NOMO-1 treated with dmso at 0.1 percent for 144 hours (cell line): ENCODE data around the gene RCBTB1.
"Not testable (repeated sequence)": the region's sequence is repeated elsewhere in the genome, so short reads cannot be mapped to it uniquely, and the experiment has no call there.

Source experiments
- DNase-seq: peaks from one replicate; lab custom pipeline; 2025; ENCODE audit not compliant: unreplicated experiment; lab: John Stamatoyannopoulos, UW

RCBTB1 gene

GRCh38 chr13:49524740-49525501 lies 60.4 kb downstream of the RCBTB1 start:
- DNase-seq, result no peak

- DNase-seq, result no peak
Measured at GRCh38 chr13:49521224-49521623, 64.1 kb downstream of the RCBTB1 start.

DNA sequence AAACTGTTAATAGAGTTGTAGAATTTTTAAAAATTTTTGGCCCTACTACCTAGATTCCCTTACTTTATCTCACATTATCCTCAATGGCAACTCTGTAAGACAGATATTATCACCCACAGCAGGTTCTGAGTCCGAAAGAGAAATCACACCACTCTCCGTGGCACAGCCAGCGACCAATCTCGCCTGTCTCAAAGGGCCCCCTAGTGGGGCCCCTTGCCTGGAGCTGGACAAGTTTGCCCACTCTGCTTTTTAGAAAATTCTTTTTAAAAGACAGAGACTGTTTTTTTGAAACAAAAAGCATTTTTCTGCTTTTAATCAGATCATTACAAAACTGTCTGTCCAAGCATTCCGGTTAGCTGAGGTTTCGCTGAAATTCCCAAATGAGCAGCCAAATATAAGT lies 67.9 kb downstream of the RCBTB1 start:
- DNase-seq, result no peak

- no peak for DNase-seq
Measured at GRCh38 chr13:49516467-49516866, 68.9 kb downstream of the RCBTB1 start.

DNA sequence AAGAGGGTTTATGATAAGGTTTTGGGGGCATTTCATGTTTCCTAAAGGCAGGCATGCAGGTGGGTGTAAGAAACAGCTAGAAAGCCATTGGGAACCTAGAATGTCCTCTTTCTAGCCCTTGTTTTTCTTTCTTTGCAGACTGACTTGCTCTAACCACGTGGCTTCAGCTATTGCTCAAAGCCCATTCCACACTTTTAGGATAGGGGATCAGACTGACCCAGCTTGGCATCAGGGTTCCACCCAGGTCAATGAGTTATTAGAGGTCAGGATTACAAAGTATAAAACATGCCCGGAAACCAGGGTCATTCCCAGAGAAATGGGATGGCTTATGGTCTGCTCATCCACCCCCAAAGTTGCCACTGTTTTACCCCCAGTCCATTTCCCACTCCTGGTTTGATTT lies 72.8 kb downstream of the RCBTB1 start:
- no peak for DNase-seq

DNA sequence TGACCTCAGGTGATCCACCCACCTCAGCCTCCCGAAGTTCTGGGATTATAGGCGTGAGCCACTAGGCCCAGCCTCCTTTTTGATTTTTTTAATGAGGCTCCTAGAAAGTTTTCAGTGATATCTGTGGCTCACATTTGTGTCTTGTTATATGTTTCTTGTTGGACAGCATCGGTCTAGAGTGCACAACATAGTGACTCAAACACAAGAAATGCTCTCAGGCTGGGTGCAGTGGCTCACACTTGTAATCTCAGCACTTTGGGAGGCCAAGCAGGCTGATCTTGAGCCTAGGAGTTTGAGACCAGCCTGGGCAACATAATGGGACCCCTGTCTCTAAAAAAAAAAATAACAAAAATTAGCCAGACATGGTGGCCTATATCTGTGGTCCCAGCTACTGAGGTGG lies 81.4 kb downstream of the RCBTB1 start:
- DNase-seq, result no peak

GRCh38 chr13:49502954-49503353 lies 82.4 kb downstream of the RCBTB1 start:
- DNase-seq, result no peak

- DNase-seq, result no peak
Measured at GRCh38 chr13:49499889-49500660, 85.3 kb downstream of the RCBTB1 start.

- no peak for DNase-seq
Measured at GRCh38 chr13:49498206-49498605, 87.2 kb downstream of the RCBTB1 start.

DNA sequence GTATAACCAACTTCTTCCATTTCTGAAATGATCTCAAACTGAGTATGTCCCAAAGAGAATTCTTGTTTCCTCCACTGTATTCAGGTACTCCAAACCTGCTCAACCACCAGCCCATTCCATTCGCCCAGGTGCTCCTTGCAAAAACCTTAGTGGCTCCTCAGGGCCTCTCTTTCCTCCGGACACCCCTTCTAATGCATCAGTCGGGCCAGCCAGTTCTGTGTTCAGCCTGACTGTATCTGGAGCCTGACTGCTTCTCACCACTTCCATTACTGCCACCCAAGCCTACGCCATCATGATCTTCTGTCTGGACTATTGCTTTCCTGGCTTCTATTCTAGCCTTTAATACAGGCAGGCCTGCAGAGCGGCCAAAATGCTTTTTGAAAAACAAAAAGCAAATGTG lies 88.1 kb downstream of the RCBTB1 start:
- no peak for DNase-seq

DNA sequence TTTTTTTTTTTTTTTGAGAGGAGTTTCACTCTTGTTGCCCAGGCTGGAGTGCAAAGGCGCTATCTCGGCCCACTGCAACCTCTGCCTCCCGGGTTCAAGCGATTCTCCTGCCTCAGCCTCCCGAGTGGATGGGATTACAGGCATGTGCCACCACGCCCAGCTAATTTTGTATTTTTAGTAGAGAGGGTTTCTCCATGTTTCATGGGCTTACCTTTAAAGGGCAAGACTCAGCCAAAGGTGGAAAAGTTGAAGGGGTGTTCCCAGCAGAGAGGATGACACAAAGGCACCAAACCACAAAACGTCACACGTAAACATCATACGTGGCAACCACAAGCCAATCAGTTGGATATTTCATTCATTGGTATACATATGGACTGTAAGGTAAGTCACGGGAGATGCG lies 88.5 kb downstream of the RCBTB1 start:
- DNase-seq, result not testable (repeated sequence)

DNA sequence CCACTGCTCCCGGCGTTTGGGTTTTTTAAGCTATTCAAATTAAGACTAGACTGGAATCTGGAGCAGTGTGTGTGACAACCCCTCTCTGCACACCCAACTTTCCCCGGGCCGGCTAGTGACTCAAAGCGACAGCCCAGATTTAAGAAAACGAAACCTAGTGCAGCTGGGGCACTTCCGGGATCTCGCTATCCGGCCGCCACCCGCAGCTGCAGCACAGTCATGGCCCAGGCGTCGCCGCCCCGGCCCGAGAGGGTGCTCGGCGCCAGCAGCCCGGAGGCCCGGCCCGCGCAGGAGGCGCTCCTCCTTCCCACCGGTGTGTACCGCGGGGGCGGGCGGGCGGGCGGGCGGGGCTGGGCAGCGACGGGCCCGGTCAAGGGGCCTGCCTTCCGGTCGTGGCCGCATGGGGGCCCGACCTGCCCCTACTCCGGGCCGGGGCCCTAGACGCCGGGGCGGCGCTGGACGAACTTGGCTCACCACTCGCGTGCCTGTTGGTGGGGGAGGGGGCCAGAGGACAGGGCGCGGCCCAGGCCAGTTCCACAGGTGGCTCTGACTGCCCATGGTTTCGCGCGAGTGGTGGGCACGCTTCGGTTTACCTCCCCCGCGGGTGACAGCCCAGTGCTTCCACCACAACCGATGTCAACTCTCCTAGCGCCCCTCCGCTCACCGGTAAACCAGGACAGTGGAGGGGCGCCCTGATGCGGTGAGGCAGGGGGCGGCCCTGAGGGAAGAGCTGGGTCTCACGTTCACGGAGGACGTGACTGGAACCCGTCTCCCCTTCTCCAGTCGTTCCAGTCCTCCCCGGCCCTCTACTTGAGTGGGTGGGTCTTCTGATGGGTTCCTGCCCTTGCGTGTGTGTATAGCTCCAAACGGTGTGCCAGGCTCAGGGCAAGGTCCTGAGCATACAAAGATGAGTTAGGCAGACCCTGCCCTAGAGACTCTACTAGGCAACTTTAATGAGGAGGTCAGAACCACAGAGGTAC lies 89.3 kb downstream of the RCBTB1 start, which contains the start of gene PHF11:
Gene PHF11 (plus strand): TSS at position 171 of the 980 bp plus-strand sequence. CDS start 49 bp downstream, at position 220.
- peak; percentile 52 for DNase-seq

DNA sequence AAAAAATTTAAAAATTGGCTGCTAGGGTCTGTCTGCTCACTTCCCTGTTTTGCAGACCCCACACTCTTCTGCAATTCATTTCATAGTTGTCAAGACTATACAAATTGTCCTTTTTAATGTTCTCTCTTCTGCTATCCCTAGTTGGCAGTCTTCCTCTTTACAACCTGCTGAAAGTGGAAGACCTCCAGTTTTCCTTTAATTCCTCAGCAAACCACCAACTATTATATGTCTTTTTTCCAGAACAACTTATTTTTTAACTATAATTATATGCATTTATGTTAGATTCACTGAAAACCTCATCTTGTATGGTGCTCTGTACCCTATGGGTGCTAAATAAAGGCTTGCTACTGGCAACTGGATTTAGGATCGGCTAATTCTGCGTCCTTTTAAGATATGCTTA lies 90.7 kb downstream of the RCBTB1 start:
- DNase-seq, result peak; percentile 11

DNA sequence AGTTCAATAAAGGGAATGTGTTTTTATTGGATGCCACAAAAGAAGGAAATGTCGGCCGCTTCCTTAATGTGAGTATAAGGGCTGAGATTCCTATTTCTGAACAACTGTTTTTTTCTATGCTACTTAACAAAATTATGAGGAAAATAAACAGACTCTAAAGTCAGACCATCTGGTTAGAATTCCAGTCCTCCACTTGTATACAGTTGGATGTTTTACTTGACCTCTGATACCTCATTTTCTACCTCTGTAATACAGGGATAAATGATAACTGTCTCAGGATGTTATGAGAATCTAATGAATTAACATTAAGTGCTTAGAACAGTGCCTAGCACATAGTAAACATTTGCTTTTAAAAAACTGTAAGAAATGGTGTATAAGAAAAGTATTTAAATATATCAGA lies 96.8 kb downstream of the RCBTB1 start:
- no peak for DNase-seq
